ENCODE data around the gene TATDN3. TPM values are rescaled to one million over a fixed set of nuclear protein-coding genes. Genes with fewer than 3 reads are reported as not detected.
A peak's percentile ranks its signal among the peaks of the same experiment; 100 is the strongest.
"Not testable (repeated sequence)": the region's sequence is repeated elsewhere in the genome, so short reads cannot be mapped to it uniquely, and the experiment has no call there.

Gene TATDN3
- total RNA-seq, 3 donors from 2014 or later = 9.2 to 28.6 (median 15.5) TPM

GRCh38 chr1:212777151-212777550, 14.5 kb upstream of the TATDN3 start:
- no peaks in the 10 kb centered on the region for H3K4me1 ChIP-seq
- no peaks in the 10 kb centered on the region for H3K27me3 ChIP-seq
- TF ChIP-seq POLR2A (IDR thresholded peaks at IDR 0.05) (no peak), POLR2AphosphoS5 (IDR thresholded peaks at IDR 0.05) (no peak)
- TF ChIP-seq, protein P1, sequence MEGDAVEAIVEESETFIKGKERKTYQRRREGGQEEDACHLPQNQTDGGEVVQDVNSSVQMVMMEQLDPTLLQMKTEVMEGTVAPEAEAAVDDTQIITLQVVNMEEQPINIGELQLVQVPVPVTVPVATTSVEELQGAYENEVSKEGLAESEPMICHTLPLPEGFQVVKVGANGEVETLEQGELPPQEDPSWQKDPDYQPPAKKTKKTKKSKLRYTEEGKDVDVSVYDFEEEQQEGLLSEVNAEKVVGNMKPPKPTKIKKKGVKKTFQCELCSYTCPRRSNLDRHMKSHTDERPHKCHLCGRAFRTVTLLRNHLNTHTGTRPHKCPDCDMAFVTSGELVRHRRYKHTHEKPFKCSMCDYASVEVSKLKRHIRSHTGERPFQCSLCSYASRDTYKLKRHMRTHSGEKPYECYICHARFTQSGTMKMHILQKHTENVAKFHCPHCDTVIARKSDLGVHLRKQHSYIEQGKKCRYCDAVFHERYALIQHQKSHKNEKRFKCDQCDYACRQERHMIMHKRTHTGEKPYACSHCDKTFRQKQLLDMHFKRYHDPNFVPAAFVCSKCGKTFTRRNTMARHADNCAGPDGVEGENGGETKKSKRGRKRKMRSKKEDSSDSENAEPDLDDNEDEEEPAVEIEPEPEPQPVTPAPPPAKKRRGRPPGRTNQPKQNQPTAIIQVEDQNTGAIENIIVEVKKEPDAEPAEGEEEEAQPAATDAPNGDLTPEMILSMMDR (IDR thresholded peaks at IDR 0.05) = no peak
- no peak overlapping the region for H3K27ac ChIP-seq
- intact Hi-C loops (cut with DNase I; ENCODE audit: low total_unique reads) = no loop called here
- H3K4me3 ChIP-seq = no peak overlapping the region
- DNase-seq (ENCODE audit: low spot score in 2 of 2) = no peak
- no peaks in the 10 kb centered on the region for H3K36me3 ChIP-seq
- no peaks in the 10 kb centered on the region for H3K9me3 ChIP-seq

DNA sequence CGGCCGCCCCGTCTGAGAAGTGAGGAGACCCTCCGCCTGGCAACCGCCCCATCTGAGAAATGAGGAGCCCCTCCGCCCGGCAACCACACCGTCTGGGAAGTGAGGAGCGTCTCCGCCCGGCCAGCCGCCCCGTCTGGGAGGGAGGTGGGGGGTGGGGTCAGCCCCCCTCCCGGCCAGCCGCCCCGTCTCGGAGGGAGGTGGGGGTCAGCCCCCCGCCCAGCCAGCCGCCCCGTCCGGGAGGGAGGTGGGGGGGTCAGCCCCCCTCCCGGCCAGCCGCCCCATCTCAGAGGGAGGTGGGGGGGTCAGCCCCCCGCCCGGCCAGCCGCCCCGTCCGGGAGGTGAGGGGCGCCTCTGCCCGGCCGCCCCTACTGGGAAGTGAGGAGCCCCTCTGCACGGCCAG, 12.6 kb upstream of the TATDN3 start:
- H3K4me1 ChIP-seq; H3K36me3 ChIP-seq; H3K4me3 ChIP-seq; H3K27ac ChIP-seq; intact Hi-C loops (cut with DNase I; ENCODE audit: low total_unique reads); H3K9me3 ChIP-seq; H3K27me3 ChIP-seq; DNase-seq (ENCODE audit: low spot score in 2 of 2): not testable (repeated sequence)

DNA sequence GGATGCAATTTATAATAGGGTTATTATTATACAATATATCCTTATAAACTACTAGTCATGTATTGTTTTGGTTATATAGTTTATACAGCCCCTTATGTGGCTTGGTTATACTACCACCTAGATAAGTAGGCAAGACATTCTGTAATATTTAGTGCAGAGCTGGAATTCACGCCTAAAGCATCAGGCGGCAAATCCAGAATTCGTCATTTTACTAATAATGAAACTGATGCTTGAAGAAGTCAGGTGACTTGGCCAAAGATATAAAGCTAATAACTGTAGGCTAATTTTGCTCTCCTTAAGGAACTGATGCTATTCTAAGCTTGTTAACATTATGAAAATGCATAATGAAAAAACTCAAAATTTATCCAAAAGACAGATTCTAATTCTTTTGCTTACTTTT, 10.9 kb upstream of the TATDN3 start:
- no peaks in the 10 kb centered on the region for H3K27me3 ChIP-seq
- H3K9me3 ChIP-seq = no peaks in the 10 kb centered on the region
- no peak for DNase-seq (ENCODE audit: low spot score in 2 of 2)
- intact Hi-C loops (cut with DNase I; ENCODE audit: low total_unique reads) = no loop called here
- H3K4me1 ChIP-seq = no peaks in the 10 kb centered on the region
- peaks cover 4% of the 10 kb centered on the region for H3K36me3 ChIP-seq
- no peak for TF ChIP-seq POLR2AphosphoS5 (IDR thresholded peaks at IDR 0.05)
- no peak for TF ChIP-seq POLR2A (IDR thresholded peaks at IDR 0.05)
- TF ChIP-seq, protein P1 (IDR thresholded peaks at IDR 0.05) = no peak
- H3K4me3 ChIP-seq = no peak overlapping the region
- no peak overlapping the region for H3K27ac ChIP-seq

DNA sequence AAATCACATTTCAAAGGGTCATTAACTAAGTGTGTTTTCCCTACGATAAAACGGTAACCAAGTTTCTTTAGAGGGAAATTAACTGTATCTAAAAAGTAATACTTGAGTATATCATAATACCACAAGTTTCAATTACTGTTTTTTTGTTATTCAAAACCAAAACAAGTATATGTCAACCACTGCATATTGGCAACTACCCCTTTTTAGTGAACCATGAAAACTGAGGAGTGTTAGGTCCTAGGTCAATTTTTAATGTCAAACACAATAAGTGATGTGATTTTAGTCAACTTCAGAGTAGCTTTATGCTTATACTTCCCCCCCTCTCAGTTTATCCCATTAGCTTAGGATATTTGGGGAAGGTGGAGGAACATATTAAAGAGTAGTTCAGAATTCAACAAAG, 10.5 kb upstream of the TATDN3 start:
- peaks cover 4% of the 10 kb centered on the region for H3K36me3 ChIP-seq
- H3K27me3 ChIP-seq = no peaks in the 10 kb centered on the region
- intact Hi-C loops (cut with DNase I; ENCODE audit: low total_unique reads) = no loop called here

DNA sequence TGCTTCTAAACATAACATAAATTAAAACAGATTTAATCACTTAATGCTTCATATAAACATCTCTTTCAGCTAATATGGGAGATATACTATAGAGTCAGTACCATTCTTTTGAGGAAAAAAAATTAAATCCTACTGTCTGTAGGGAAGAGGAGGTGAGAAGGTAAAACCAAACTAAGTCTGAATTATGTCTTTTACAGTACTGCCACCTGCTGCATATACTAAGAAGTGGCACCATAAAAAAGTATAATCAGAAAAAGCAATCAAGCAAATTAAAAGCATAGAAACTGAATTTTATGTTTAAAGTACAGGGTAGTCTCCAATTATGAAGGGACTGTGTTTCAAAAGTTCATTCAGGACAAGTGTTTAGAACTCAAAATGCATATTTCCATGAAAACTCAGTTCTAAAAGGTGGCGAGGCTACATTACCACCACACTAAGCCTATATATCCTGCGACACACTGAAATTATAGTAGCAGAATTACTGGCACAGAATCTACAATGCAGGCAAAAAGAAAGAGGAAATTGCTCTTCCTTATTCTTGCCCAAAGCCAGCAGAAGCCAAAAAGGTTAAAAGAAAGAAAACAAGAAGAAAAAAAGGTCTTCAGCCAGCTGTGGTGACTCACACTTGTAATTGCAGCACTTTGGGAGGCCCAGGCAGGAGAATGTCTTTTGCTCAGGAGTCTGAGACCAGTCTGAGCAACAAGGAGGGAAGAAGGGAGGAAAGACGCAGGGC, 9.1 kb upstream of the TATDN3 start:
- Histone ChIP-seq H3K9me3 (no peaks in the 10 kb centered on the region), H3K27ac (no peak overlapping the region), H3K4me1 (no peaks in the 10 kb centered on the region), H3K27me3 (no peaks in the 10 kb centered on the region), H3K36me3 (peaks cover 4% of the 10 kb centered on the region), H3K4me3 (no peak overlapping the region)
- TF ChIP-seq POLR2AphosphoS5 (IDR thresholded peaks at IDR 0.05) (no peak), POLR2A (IDR thresholded peaks at IDR 0.05) (no peak)
- TF ChIP-seq, protein P1 (IDR thresholded peaks at IDR 0.05) = peak; percentile 14 to 51 (median 51)
- intact Hi-C loops (cut with DNase I; ENCODE audit: low total_unique reads) = no loop called here
- DNase-seq (ENCODE audit: low spot score in 2 of 2) = no peak

More for the DNA sequence above, 10.5 kb upstream of the TATDN3 start:
- Histone ChIP-seq H3K9me3 (no peaks in the 10 kb centered on the region), H3K4me1 (no peaks in the 10 kb centered on the region), H3K27ac (no peak overlapping the region), H3K4me3 (no peak overlapping the region)
- TF ChIP-seq POLR2AphosphoS5 (IDR thresholded peaks at IDR 0.05) (no peak), POLR2A (IDR thresholded peaks at IDR 0.05) (no peak)
- TF ChIP-seq, protein P1 (IDR thresholded peaks at IDR 0.05) = no peak
- no peak for DNase-seq (ENCODE audit: low spot score in 2 of 2)

Data from breast epithelium (tissue), 4 donors.